Stimulated activated naive B cell treated with anti-CD40 and anti-IgM and Interleukin-4, amounts not matched to agents 10 μg/mL and 1 μg/mL and 100 μg/mL, for 72 hours (primary cell): ENCODE results near the gene RNLS.

ENCODE experiments used
- ATAC-seq, 2 donors: fragments of 150-1000 bp; cut with Tn5 transposase; replicated peaks; 2 replicates each; pipeline ENCODE4 v1.10.0; 2021; ENCODE audit warnings: moderate library complexity in 1 of 2
- DNase-seq: peaks from one replicate; pipeline ENCODE4 v3.0.0; 2021
- H3K27ac Mint-ChIP-seq: one replicate; pipeline ENCODE4 v1.8.0; 2022; ENCODE audit warnings: mild to moderate bottlenecking, mixed read lengths
- H3K27me3 Mint-ChIP-seq, 2 donors: one replicate each; pipeline ENCODE4 v1.8.0; 2022; ENCODE audit warnings: mixed read lengths in 2 of 2
- H3K36me3 Mint-ChIP-seq, 2 donors: one replicate each; pipeline ENCODE4 v1.8.0; 2022; ENCODE audit warnings: mixed read lengths in 2 of 2, mild to moderate bottlenecking in 1 of 2
- H3K4me1 Mint-ChIP-seq, 2 donors: one replicate each; pipeline ENCODE4 v1.8.0; 2022; ENCODE audit warnings: mixed read lengths in 2 of 2, mild to moderate bottlenecking in 1 of 2
- H3K4me3 Mint-ChIP-seq, 2 donors: one replicate each; pipeline ENCODE4 v1.8.0; 2022; ENCODE audit warnings: mild to moderate bottlenecking in 2 of 2, mixed read lengths in 2 of 2, moderate library complexity in 1 of 2
- H3K9me3 Mint-ChIP-seq, 2 donors: one replicate each; pipeline ENCODE4 v1.8.0; 2022; ENCODE audit warnings: mixed read lengths in 2 of 2, mild to moderate bottlenecking in 1 of 2

Gene RNLS

DNA sequence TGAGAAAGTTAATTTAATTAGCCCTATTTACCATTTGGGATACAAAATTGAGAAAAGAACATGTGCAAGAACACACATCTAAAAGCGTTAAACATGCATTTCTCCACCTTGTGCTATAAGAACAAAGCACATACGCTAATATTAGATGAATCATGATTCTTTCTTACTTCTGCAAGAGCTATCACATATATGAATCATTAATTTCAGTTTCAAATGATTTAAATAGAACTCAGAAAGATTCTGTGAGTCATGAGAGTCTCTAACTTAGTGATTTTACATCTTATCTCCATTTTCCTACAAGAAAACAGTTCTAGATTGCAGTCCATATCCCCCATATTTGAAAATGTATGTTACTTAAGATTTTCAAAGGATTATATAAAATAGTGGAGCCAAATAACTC lies 173.9 kb downstream of the RNLS start:
- ATAC-seq (peak; percentile 60 to 69), DNase-seq (no peak)
- Mint-ChIP-seq H3K27ac (no peak overlapping the region), H3K4me1 (peaks cover 0 to 8% of the 10 kb centered on the region in 2 donors), H3K4me3 (no peak overlapping the region), H3K36me3 (peaks cover 0 to 5% of the 10 kb centered on the region in 2 donors), H3K27me3 (no peaks in the 10 kb centered on the region), H3K9me3 (peaks cover 0 to 2% of the 10 kb centered on the region in 2 donors)

- ATAC-seq: no peak
- H3K4me1 Mint-ChIP-seq: peaks cover 0 to 4% of the 10 kb centered on the region in 2 donors
- peaks cover 0 to 5% of the 10 kb centered on the region in 2 donors for H3K36me3 Mint-ChIP-seq
- peaks cover 0 to 2% of the 10 kb centered on the region in 2 donors for H3K9me3 Mint-ChIP-seq
- H3K27me3 Mint-ChIP-seq: no peaks in the 10 kb centered on the region
- H3K27ac Mint-ChIP-seq: no peak overlapping the region
- H3K4me3 Mint-ChIP-seq: no peak overlapping the region
- no peak for DNase-seq
These were observed 175.0 kb downstream of the RNLS start for GRCh38 chr10:88408096-88408495.

DNA sequence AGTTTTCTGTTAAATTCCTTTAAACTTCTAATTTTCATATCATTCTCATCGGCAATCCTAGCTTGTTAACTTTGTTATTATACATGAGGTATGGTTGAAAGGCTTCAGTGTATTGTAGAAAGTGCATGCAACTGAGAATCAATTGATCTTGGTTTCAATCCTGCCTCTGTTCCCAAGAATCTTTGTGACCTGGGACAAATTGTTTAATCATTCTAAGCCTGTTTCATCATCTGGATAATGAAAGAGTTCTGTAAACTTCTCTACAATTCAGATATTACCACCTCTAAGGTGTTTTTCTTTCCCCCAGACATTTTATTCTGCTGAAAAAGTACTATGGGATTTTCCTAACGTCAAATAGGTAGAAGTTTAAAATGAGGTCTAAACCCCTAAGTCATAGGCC lies 179.0 kb downstream of the RNLS start:
- Mint-ChIP-seq H3K4me3 (no peak overlapping the region), H3K27ac (no peak overlapping the region), H3K9me3 (peaks cover 0 to 2% of the 10 kb centered on the region in 2 donors), H3K27me3 (no peaks in the 10 kb centered on the region), H3K36me3 (peaks cover 0 to 5% of the 10 kb centered on the region in 2 donors), H3K4me1 (peaks cover 8 to 10% of the 10 kb centered on the region in 2 donors)
- ATAC-seq (no peak), DNase-seq (no peak)

DNA sequence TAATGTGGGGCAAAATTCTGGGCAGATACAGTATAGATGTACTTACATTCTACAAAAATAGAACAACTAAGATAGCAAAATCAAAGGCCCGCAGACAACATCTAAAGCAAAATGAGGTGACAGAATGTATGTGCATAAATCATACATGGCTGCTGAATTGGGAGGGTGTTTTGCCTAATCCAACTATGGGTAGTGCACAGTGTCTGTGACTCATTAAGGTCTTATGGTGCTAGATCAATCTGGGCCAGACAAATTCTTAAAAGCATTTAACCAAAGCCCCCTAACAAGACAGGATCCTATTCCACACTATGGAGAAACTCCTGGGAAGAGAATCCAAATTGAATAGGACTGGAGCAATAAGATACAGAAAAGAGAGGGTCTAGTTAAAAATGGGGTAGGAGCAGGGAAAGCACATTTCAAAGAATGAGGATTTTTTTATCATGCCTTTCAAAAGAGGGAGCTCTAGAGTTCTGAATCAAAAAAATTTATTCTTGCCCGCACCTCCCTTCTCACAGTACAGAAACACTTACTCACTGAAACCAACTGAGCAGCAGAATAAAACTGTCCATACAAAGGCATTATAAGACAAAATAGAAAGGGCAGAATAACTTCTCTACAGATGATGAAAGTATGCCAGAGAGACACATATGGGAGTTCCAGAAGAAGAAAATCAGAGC lies 181.3 kb downstream of the RNLS start:
- Mint-ChIP-seq H3K4me3 (no peak overlapping the region), H3K4me1 (peaks cover 9 to 17% of the 10 kb centered on the region in 2 donors), H3K9me3 (peaks cover 7 to 8% of the 10 kb centered on the region in 2 donors), H3K27ac (no peak overlapping the region), H3K36me3 (peaks cover 6 to 11% of the 10 kb centered on the region in 2 donors), H3K27me3 (no peaks in the 10 kb centered on the region)
- ATAC-seq: no peak
- DNase-seq: no peak

GRCh38 chr10:88399240-88399639 lies 183.9 kb downstream of the RNLS start:
- no peak overlapping the region for H3K27ac Mint-ChIP-seq

DNA sequence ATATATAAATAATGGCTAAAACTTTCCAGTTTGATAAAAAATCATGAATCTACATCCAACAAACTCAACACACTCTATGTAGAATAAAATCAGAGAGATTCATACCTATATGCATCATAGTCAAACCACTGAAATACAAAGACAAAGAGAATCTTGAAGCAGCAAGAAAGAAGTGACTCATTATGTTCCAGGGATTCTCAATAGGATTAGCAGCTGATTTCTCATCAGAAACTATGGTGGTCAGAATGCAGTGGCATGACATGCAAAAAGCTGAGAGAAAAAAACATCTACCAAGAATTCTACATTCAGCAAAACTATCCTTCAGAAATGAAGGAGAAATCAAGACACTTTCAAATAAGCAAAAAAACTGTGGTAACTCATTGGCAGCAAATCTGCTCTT lies 187.4 kb downstream of the RNLS start:
- H3K27ac Mint-ChIP-seq: no peak overlapping the region
- no peaks in the 10 kb centered on the region for H3K27me3 Mint-ChIP-seq
- H3K36me3 Mint-ChIP-seq: peaks cover 13 to 17% of the 10 kb centered on the region in 2 donors
- no peak overlapping the region for H3K4me3 Mint-ChIP-seq
- ATAC-seq (no peak), DNase-seq (no peak)
- H3K9me3 Mint-ChIP-seq: peaks cover 12 to 19% of the 10 kb centered on the region in 2 donors
- peaks cover 10 to 26% of the 10 kb centered on the region in 2 donors for H3K4me1 Mint-ChIP-seq

More at GRCh38 chr10:88399240-88399639, 183.9 kb downstream of the RNLS start:
- H3K36me3 Mint-ChIP-seq: peaks cover 10 to 11% of the 10 kb centered on the region in 2 donors
- H3K27me3 Mint-ChIP-seq: no peaks in the 10 kb centered on the region
- H3K4me1 Mint-ChIP-seq: peaks cover 7 to 17% of the 10 kb centered on the region in 2 donors
- DNase-seq (no peak), ATAC-seq (no peak)
- no peak overlapping the region for H3K4me3 Mint-ChIP-seq
- H3K9me3 Mint-ChIP-seq: peaks cover 12 to 15% of the 10 kb centered on the region in 2 donors

- ATAC-seq (peak; percentile 94 to 95), DNase-seq (peak; percentile 8)
- Mint-ChIP-seq H3K36me3 (peaks cover 7 to 11% of the 10 kb centered on the region in 2 donors), H3K27ac (peak overlapping the region; percentile 0), H3K4me1 (peaks cover 13 to 17% of the 10 kb centered on the region in 2 donors), H3K9me3 (peaks cover 5 to 14% of the 10 kb centered on the region in 2 donors), H3K4me3 (no peak overlapping the region), H3K27me3 (no peaks in the 10 kb centered on the region)
These were observed 190.9 kb downstream of the RNLS start for GRCh38 chr10:88392222-88392621.

DNA sequence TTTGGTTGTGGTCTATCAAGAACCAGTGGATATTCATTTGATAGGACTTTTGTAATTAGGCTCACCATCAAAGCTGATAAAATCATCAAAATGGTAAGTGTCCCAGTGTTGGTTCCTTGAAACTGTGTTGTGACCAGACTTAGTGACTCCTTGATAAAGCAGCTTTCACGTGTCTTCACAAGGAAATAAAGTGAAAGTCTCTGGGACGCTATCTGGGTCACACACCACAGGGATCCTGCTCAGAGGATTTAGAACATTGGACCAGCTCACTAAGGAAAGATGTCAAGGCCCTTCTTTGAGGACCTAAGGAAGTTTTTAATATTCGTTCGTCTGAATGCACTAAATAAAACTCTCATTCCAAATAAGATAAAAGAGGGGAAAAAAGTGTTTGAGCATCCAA lies 193.1 kb downstream of the RNLS start:
- H3K4me3 Mint-ChIP-seq: no peak overlapping the region
- peaks cover 17 to 24% of the 10 kb centered on the region in 2 donors for H3K4me1 Mint-ChIP-seq
- ATAC-seq: no peak
- no peaks in the 10 kb centered on the region for H3K27me3 Mint-ChIP-seq
- peaks cover 0 to 6% of the 10 kb centered on the region in 2 donors for H3K9me3 Mint-ChIP-seq
- no peak overlapping the region for H3K27ac Mint-ChIP-seq
- DNase-seq: no peak
- H3K36me3 Mint-ChIP-seq: peaks cover 4 to 7% of the 10 kb centered on the region in 2 donors

DNA sequence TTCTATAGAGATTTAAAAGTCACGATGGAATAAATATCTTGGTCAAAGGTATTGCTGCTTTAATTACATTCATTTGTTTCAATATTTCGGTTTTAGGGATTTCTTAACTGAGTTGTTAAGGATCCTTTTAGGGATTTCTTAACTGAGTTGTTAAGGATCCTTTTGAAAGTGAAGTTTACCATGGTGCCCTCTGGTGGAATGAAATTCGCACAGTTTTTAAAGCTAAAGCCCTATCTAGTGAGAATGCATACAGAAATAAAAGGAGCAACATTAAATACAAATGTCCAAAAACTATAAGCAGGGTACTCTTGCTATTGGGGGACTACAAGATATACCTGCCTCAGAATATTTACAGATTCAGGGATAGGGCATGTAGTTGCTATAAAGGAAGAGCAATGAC lies 193.7 kb downstream of the RNLS start:
- H3K27ac Mint-ChIP-seq: peak overlapping the region; percentile 56
- H3K27me3 Mint-ChIP-seq: no peaks in the 10 kb centered on the region
- H3K4me1 Mint-ChIP-seq: peaks cover 17 to 28% of the 10 kb centered on the region in 2 donors
- no peak for DNase-seq
- no peak overlapping the region for H3K4me3 Mint-ChIP-seq
- no peak for ATAC-seq
- H3K9me3 Mint-ChIP-seq: peaks cover 0 to 6% of the 10 kb centered on the region in 2 donors
- peaks cover 4 to 7% of the 10 kb centered on the region in 2 donors for H3K36me3 Mint-ChIP-seq

DNA sequence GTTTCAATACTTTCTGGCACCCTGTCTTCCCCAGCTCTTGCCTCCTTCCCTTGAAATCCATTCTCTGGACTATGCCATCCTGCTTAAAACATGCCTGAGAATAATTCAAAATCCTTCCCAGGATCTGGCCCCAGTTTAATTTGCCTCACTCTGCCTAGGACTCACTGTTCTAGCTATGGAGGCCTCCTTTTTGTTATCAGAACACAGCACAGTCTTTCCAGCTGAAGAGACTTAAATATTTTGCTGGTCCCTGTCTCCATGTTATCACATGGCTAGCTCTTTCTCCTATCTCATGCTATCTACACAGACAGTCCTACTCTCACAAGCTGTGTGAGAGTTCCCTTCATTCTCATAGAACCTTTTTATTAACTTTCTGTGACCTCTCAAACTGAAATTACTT lies 194.8 kb downstream of the RNLS start:
- Mint-ChIP-seq H3K27me3 (no peaks in the 10 kb centered on the region), H3K9me3 (peaks cover 0 to 1% of the 10 kb centered on the region in 2 donors), H3K36me3 (peaks cover 0 to 2% of the 10 kb centered on the region in 2 donors), H3K27ac (no peak overlapping the region), H3K4me1 (peaks cover 17 to 28% of the 10 kb centered on the region in 2 donors), H3K4me3 (no peak overlapping the region)
- ATAC-seq (no peak), DNase-seq (no peak)

DNA sequence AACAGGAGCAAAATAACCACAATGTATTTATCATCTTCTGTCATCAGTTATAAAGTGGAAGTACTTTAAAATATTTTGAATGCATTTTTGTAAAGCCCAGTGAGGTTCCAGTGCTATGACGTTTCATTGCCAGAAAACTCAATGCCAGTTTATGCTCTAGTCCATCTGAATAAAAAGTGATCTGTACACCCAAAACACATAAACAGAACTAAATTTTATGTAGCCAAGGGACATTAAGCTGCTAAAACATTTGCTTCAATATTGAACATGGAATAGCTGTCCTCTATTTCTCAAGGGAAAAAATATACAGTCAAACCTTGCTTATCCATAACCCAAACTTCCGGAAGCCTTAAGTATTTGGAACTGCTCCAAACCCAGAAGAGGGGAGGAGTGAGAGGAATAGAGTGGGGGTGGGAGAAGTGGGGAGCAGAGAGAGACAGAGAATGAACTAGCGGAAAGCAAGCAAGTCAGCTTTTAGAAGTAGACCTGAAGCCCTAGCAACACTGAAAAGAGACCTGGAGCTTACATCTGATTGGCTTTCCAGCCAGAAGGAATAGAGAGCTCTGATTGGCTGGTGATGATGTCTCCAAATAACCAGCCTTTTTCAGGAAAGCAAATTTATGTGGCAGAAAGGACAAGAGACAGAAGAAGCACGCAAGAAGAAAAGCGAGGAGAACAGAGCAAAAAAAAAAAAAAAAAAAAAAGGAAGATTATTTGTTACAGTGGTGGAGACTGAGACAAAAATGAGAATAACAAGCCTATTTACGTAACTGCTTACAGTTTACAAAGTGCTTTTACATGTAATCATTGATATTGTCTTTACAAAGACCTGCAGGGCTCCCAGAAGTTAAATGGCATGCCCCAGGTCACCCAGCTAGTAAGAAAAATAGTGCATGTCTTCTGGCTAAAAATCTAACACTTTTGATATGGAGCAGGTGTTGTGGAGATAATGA lies 196.0 kb downstream of the RNLS start:
- ATAC-seq (peak; percentile 50 to 61), DNase-seq (peak; percentile 6)
- H3K27ac Mint-ChIP-seq: no peak overlapping the region
- peaks cover 2 to 3% of the 10 kb centered on the region in 2 donors for H3K36me3 Mint-ChIP-seq
- no peak overlapping the region for H3K4me3 Mint-ChIP-seq
- H3K4me1 Mint-ChIP-seq: peaks cover 13 to 20% of the 10 kb centered on the region in 2 donors
- H3K9me3 Mint-ChIP-seq: peaks cover 0 to 1% of the 10 kb centered on the region in 2 donors
- no peaks in the 10 kb centered on the region for H3K27me3 Mint-ChIP-seq

DNA sequence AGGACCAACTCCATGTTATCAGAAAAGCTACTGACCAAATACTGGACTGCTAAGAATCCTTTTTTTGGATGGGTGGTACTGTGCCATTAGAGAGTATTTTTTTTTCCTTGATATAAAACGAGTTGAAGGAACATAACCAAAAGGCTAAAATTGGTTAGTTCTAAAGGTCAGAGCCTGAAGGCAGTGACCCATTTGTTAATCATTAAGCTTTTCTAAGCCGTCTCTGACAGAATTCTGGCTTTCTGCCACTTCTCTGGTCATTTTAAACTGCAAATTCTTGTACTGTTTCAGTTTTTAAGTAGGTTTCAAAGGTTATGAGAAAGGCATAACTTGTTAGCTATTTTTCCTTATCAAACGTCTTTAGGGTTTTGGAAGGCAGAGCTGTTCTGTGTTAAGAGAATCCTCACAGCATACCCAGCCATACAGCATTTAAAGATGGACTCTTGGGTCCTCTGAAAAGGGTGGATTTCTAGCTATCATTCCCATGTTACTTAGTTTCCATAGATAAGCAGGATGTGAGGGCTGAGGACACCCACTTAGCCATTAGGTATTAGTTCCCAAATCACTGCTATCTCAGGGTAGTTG lies 196.8 kb downstream of the RNLS start:
- Mint-ChIP-seq H3K27ac (no peak overlapping the region), H3K4me3 (no peak overlapping the region), H3K27me3 (no peaks in the 10 kb centered on the region), H3K36me3 (peaks cover 2 to 3% of the 10 kb centered on the region in 2 donors), H3K4me1 (peaks cover 8 to 12% of the 10 kb centered on the region in 2 donors), H3K9me3 (peaks cover 0 to 1% of the 10 kb centered on the region in 2 donors)
- DNase-seq: peak; percentile 13
- peak; percentile 51 to 56 for ATAC-seq

- Mint-ChIP-seq H3K36me3 (peaks cover 2 to 3% of the 10 kb centered on the region in 2 donors), H3K4me3 (no peak overlapping the region), H3K9me3 (peaks cover 0 to 1% of the 10 kb centered on the region in 2 donors), H3K4me1 (peaks cover 8 to 12% of the 10 kb centered on the region in 2 donors), H3K27ac (no peak overlapping the region), H3K27me3 (no peaks in the 10 kb centered on the region)
- ATAC-seq: peak; percentile 84 to 85
- peak; percentile 74 for DNase-seq
These were observed 197.4 kb downstream of the RNLS start for GRCh38 chr10:88385601-88386203.

DNA sequence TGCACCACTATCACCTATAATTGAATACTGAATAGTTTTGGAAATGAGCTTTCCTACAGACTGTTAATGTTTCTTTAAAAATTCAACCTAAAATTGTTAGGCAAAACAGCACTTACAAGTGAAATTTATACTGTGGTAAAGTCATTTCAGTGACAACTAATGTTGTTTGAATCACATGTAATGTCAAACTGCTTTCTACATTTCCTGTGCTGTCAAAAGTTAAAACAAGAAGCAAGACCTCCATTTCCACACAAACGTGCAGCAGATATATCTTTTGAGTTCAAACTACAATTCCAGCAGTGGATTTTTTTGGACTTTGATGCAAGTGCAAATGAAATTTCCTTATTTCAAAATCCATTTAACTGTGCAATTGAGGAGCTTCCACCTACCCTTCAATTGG lies 199.8 kb downstream of the RNLS start:
- H3K4me1 Mint-ChIP-seq: peaks cover 4 to 12% of the 10 kb centered on the region in 2 donors
- peak overlapping the region; percentile 42 for H3K27ac Mint-ChIP-seq
- peaks cover 2 to 3% of the 10 kb centered on the region in 2 donors for H3K36me3 Mint-ChIP-seq
- peaks cover 0 to 4% of the 10 kb centered on the region in 2 donors for H3K9me3 Mint-ChIP-seq
- H3K4me3 Mint-ChIP-seq: no peak overlapping the region
- ATAC-seq (no peak), DNase-seq (no peak)
- H3K27me3 Mint-ChIP-seq: no peaks in the 10 kb centered on the region
